HS-5 (cell line): Measurements from ENCODE around the gene SLAIN2.
A peak's percentile ranks its signal among the peaks of the same experiment; 100 is the strongest.
"Not testable (repeated sequence)": the region's sequence is repeated elsewhere in the genome, so short reads cannot be mapped to it uniquely, and the experiment has no call there.

ENCODE experiments used
- DNase-seq: peaks from one replicate; pipeline ENCODE4 v3.0.0-alpha.2; 2012; ENCODE audit warnings: low read depth

The SLAIN2 gene

GRCh38 chr4:48340965-48341775 is at the start of gene SLAIN2:
Gene SLAIN2 (plus strand): TSS chr4:48341529. CDS start chr4:48341740, 211 bp downstream.
- DNase-seq, result peak; percentile 80

- not testable (repeated sequence) for DNase-seq
These were observed 49.0 kb upstream of the SLAIN2 start for GRCh38 chr4:48292218-48292790.

- DNase-seq, result no peak
These were observed 46.2 kb upstream of the SLAIN2 start for GRCh38 chr4:48295116-48295515.

- DNase-seq, result no peak
These were observed 45.0 kb upstream of the SLAIN2 start for GRCh38 chr4:48296365-48296764.

- no peak for DNase-seq
These were observed 44.0 kb upstream of the SLAIN2 start for GRCh38 chr4:48297256-48297846.

- DNase-seq, result no peak
These were observed 41.8 kb upstream of the SLAIN2 start for GRCh38 chr4:48299560-48299959.

- DNase-seq, result no peak
These were observed 41.3 kb upstream of the SLAIN2 start for GRCh38 chr4:48300004-48300403.

- no peak for DNase-seq
These were observed 35.8 kb upstream of the SLAIN2 start for GRCh38 chr4:48305508-48305907.

- no peak for DNase-seq
These were observed 33.8 kb upstream of the SLAIN2 start for GRCh38 chr4:48307528-48307927.

GRCh38 chr4:48308901-48309300 is 32.4 kb upstream of the SLAIN2 start:
- DNase-seq, result no peak

- DNase-seq, result no peak
These were observed 29.4 kb upstream of the SLAIN2 start for GRCh38 chr4:48311896-48312295.

- DNase-seq, result not testable (repeated sequence)
These were observed 26.6 kb upstream of the SLAIN2 start for GRCh38 chr4:48314746-48315145.

GRCh38 chr4:48315728-48316630 is 25.4 kb upstream of the SLAIN2 start:
- no peak for DNase-seq

GRCh38 chr4:48321312-48321711 is 20.0 kb upstream of the SLAIN2 start:
- DNase-seq, result no peak

GRCh38 chr4:48322063-48322462 is 19.3 kb upstream of the SLAIN2 start:
- no peak for DNase-seq

GRCh38 chr4:48324281-48324680 is 17.0 kb upstream of the SLAIN2 start:
- no peak for DNase-seq

GRCh38 chr4:48329193-48329592 is 12.1 kb upstream of the SLAIN2 start:
- no peak for DNase-seq

- DNase-seq, result no peak
These were observed 11.4 kb upstream of the SLAIN2 start for GRCh38 chr4:48329976-48330375.

GRCh38 chr4:48331577-48332330 is 9.6 kb upstream of the SLAIN2 start:
- DNase-seq, result no peak

- DNase-seq, result no peak
These were observed 8.7 kb upstream of the SLAIN2 start for GRCh38 chr4:48332661-48333060.

- DNase-seq, result no peak
These were observed 7.7 kb upstream of the SLAIN2 start for GRCh38 chr4:48333587-48333986.

GRCh38 chr4:48334236-48334635 is 7.1 kb upstream of the SLAIN2 start:
- DNase-seq, result no peak
